AG04449 (cell line): ENCODE results near the gene GNAS-AS1.

Source experiments
- CTCF ChIA-PET: fragments of 350-600 bp; formaldehyde crosslinking; extraction: SDS; loops from one replicate; lab custom pipeline; 2021; ENCODE audit warnings: antibody characterized with exemption; lab: Yijun Ruan, JAX
- POLR2A ChIA-PET: fragments of 400-600, 350-600 bp; formaldehyde crosslinking; extraction: SDS; loops from one replicate; lab custom pipeline; 2020; ENCODE audit warnings: antibody characterized with exemption, inconsistent platforms; lab: Yijun Ruan, JAX
- DNase-seq: peaks from one replicate; pipeline ENCODE4 v3.0.0-alpha.2; 2010; ENCODE audit warnings: low read depth, low spot score
- H3K4me3 ChIP-seq: 2 replicates; pipeline ENCODE4 v1.5.1; 2011; ENCODE audit warnings: low read depth, mild to moderate bottlenecking, control low read depth, low read length
- CTCF ChIP-seq: IDR thresholded peaks from one replicate; pipeline ENCODE4 v1.5.1; 2011; ENCODE audit warnings: mild to moderate bottlenecking, moderate library complexity, low read length, control low read depth, inconsistent platforms; ENCODE audit not compliant: insufficient read depth; ENCODE audit errors: missing control alignments

Gene GNAS-AS1

GRCh38 chr20:58800134-58800871 lies 50.4 kb downstream of the GNAS-AS1 start:
- no peak overlapping the region for H3K4me3 ChIP-seq
- CTCF ChIA-PET: no interaction called here
- no peak for TF ChIP-seq CTCF
- POLR2A ChIA-PET: no interaction called here
- no peak for DNase-seq

- no peak overlapping the region for H3K4me3 ChIP-seq
- no peak for TF ChIP-seq CTCF
- ChIA-PET POLR2A (no interaction called here), CTCF (no interaction called here)
- DNase-seq: no peak
Measured at GRCh38 chr20:58797371-58798338, 53.0 kb downstream of the GNAS-AS1 start.

GRCh38 chr20:58795923-58796245 lies 54.8 kb downstream of the GNAS-AS1 start:
- ChIA-PET POLR2A (no interaction called here), CTCF (no interaction called here)
- TF ChIP-seq CTCF: no peak
- no peak for DNase-seq
- H3K4me3 ChIP-seq: no peak overlapping the region

- ChIA-PET CTCF (no interaction called here), POLR2A (no interaction called here)
- no peak overlapping the region for H3K4me3 ChIP-seq
- DNase-seq: no peak
- no peak for TF ChIP-seq CTCF
Measured at GRCh38 chr20:58795181-58795922, 55.4 kb downstream of the GNAS-AS1 start.

- ChIA-PET POLR2A (no interaction called here), CTCF (no interaction called here)
- no peak overlapping the region for H3K4me3 ChIP-seq
- no peak for DNase-seq
- no peak for TF ChIP-seq CTCF
Measured at GRCh38 chr20:58794510-58795180, 56.1 kb downstream of the GNAS-AS1 start.
